HL-60 (cell line): ENCODE measurements around the gene GALNT17.

Experiments
- DNase-seq, 2 experiments: peaks; one replicate each; pipeline ENCODE4 v3.0.0-alpha.2; 2010 to 2020; ENCODE audit warnings: low read depth in 1 of 2, low spot score in 1 of 2
- H3K27ac ChIP-seq: fragments of 250-450 bp; sonication (Bioruptor Pico); replicated peaks from 2 replicates; pipeline ENCODE4 v1.5.1; 2020; ENCODE audit warnings: mild to moderate bottlenecking, moderate library complexity
- H3K27me3 ChIP-seq: fragments of 250-450 bp; sonication (Bioruptor Pico); 2 replicates; pipeline ENCODE4 v1.5.1; 2021; ENCODE audit warnings: mild to moderate bottlenecking, moderate library complexity; ENCODE audit not compliant: insufficient read depth, poor library complexity, severe bottlenecking
- H3K4me3 ChIP-seq: replicated peaks from 2 replicates; pipeline ENCODE4 v1.5.1; 2011; ENCODE audit warnings: mild to moderate bottlenecking, control low read depth, low read length; ENCODE audit not compliant: insufficient read depth
- GABPA ChIP-seq: IDR thresholded peaks from 2 replicates; pipeline ENCODE4 v1.6.1; 2012; ENCODE audit warnings: low read depth
- POLR2AphosphoS5 ChIP-seq: IDR thresholded peaks from 2 replicates; pipeline ENCODE4 v1.6.1; 2012; ENCODE audit warnings: low read depth
- REST ChIP-seq: IDR thresholded peaks from 2 replicates; pipeline ENCODE4 v1.6.1; 2012; ENCODE audit warnings: low read depth; ENCODE audit not compliant: insufficient replicate concordance
- SPI1 ChIP-seq: IDR thresholded peaks from 2 replicates; pipeline ENCODE4 v1.6.1; 2012; ENCODE audit warnings: low read depth, mild to moderate bottlenecking, borderline replicate concordance
- TF ChIP-seq, protein P1 (sequence below): IDR thresholded peaks from one replicate; pipeline ENCODE4 v1.5.1; 2011; ENCODE audit warnings: low read length, control low read depth, inconsistent platforms; ENCODE audit not compliant: insufficient read depth

The GALNT17 gene

GRCh38 chr7:71527213-71527612, 395.3 kb downstream of the GALNT17 start:
- no peak for TF ChIP-seq SPI1
- TF ChIP-seq REST = no peak
- TF ChIP-seq POLR2AphosphoS5 = no peak
- TF ChIP-seq, protein P1, sequence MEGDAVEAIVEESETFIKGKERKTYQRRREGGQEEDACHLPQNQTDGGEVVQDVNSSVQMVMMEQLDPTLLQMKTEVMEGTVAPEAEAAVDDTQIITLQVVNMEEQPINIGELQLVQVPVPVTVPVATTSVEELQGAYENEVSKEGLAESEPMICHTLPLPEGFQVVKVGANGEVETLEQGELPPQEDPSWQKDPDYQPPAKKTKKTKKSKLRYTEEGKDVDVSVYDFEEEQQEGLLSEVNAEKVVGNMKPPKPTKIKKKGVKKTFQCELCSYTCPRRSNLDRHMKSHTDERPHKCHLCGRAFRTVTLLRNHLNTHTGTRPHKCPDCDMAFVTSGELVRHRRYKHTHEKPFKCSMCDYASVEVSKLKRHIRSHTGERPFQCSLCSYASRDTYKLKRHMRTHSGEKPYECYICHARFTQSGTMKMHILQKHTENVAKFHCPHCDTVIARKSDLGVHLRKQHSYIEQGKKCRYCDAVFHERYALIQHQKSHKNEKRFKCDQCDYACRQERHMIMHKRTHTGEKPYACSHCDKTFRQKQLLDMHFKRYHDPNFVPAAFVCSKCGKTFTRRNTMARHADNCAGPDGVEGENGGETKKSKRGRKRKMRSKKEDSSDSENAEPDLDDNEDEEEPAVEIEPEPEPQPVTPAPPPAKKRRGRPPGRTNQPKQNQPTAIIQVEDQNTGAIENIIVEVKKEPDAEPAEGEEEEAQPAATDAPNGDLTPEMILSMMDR = no peak
- no peak for TF ChIP-seq GABPA
- Histone ChIP-seq H3K4me3 (no peak overlapping the region), H3K27ac (no peak overlapping the region), H3K27me3 (no peaks in the 10 kb centered on the region)
- DNase-seq = no peak

DNA sequence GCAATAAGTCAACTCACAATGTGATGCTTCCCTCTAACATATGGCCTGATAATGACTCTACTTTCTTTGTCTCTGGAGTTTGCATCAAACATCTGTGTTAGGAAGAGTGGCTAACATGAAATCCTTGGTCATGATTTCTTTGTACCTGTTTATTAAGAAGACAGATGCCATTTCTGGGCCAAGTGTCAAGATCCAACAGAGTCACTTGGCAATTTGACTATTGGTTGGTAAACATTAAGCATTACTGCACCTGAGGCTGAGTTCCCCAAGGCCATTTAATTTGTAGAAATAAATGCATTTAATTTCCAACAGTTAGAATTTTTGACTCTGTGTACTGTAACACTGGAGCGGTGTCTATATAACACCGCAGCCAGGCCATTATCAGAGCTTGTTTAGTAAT, 403.7 kb downstream of the GALNT17 start:
- no peaks in the 10 kb centered on the region for H3K27me3 ChIP-seq
- H3K4me3 ChIP-seq = no peak overlapping the region
- TF ChIP-seq, protein P1 = no peak
- TF ChIP-seq GABPA (no peak), SPI1 (no peak), POLR2AphosphoS5 (no peak)
- no peak for DNase-seq
- H3K27ac ChIP-seq = no peak overlapping the region

DNA sequence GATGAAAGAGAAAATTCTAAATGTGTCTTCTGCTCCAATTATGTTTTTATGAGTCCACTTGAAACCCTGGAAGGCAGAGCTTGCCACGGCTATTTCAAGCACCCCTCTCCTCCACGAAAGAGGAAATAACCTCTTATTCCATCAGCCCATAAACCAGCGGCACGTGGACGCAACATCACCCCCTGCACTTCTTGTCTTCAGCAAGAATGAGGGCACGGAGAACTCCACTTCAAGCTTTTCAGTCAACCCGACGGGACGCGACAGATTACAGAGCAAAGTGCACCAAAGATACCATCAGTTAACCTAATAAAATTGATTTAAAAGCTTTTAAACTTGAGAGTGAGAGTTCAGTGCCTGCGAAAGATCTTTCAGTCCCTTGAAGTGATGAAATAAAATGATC, 406.3 kb downstream of the GALNT17 start:
- no peaks in the 10 kb centered on the region for H3K27me3 ChIP-seq
- H3K4me3 ChIP-seq = no peak overlapping the region
- H3K27ac ChIP-seq = no peak overlapping the region
- TF ChIP-seq SPI1 = no peak
- TF ChIP-seq REST = no peak
- TF ChIP-seq GABPA = no peak
- TF ChIP-seq, protein P1 = no peak
- TF ChIP-seq POLR2AphosphoS5 = no peak
- DNase-seq = no peak

- Histone ChIP-seq H3K4me3 (no peak overlapping the region), H3K27me3 (no peaks in the 10 kb centered on the region), H3K27ac (no peak overlapping the region)
- DNase-seq = no peak
- TF ChIP-seq, protein P1 = no peak
- TF ChIP-seq POLR2AphosphoS5 (no peak), REST (no peak), SPI1 (no peak), GABPA (no peak)
Measured at GRCh38 chr7:71539615-71540014, 407.7 kb downstream of the GALNT17 start.
